Endodermal cell (in vitro differentiated cells): ENCODE data around the gene ARNT2. TPM values are rescaled to one million over a fixed set of nuclear protein-coding genes. Genes with fewer than 3 reads are reported as not detected.
A peak's percentile ranks its signal among the peaks of the same experiment; 100 is the strongest.

Experiments used
- DNase-seq: peaks from one replicate; pipeline ENCODE4 v3.0.0-alpha.2; 2017
- H3K27ac ChIP-seq: 2 replicates; pipeline ENCODE4 v1.5.1; 2013; ENCODE audit warnings: mild to moderate bottlenecking, low read depth, low read length, moderate library complexity
- H3K27me3 ChIP-seq: 2 replicates; pipeline ENCODE4 v1.6.1; 2013; ENCODE audit warnings: mild to moderate bottlenecking, low read length, moderate library complexity; ENCODE audit not compliant: insufficient read depth, control insufficient read depth, poor library complexity, severe bottlenecking
- H3K36me3 ChIP-seq: 2 replicates; pipeline ENCODE4 v1.7.0; 2013; ENCODE audit warnings: mild to moderate bottlenecking, low read length, moderate library complexity; ENCODE audit not compliant: control insufficient read depth, insufficient read depth
- H3K4me1 ChIP-seq: one replicate; pipeline ENCODE4 v1.7.0; 2013; ENCODE audit warnings: low read length; ENCODE audit not compliant: control insufficient read depth, insufficient read depth
- H3K4me3 ChIP-seq: 2 replicates; pipeline ENCODE4 v1.5.1; 2013; ENCODE audit warnings: mild to moderate bottlenecking, low read length, moderate library complexity
- H3K9ac ChIP-seq: 2 replicates; pipeline ENCODE4 v1.6.1; 2013; ENCODE audit warnings: mild to moderate bottlenecking, low read length, moderate library complexity; ENCODE audit not compliant: poor library complexity, severe bottlenecking; ENCODE audit errors: extremely low read depth
- H3K9me3 ChIP-seq: 2 replicates; pipeline ENCODE4 v1.6.1; 2013; ENCODE audit warnings: mild to moderate bottlenecking, low read length, moderate library complexity; ENCODE audit not compliant: control insufficient read depth
- H3K27ac Mint-ChIP-seq: 2 replicates; pipeline ENCODE4 v1.8.0; 2020; ENCODE audit warnings: mixed read lengths
- H3K27me3 Mint-ChIP-seq: 2 replicates; pipeline ENCODE4 v1.8.0; 2021; ENCODE audit warnings: mild to moderate bottlenecking, mixed read lengths; ENCODE audit not compliant: insufficient read depth
- H3K36me3 Mint-ChIP-seq: 2 replicates; pipeline ENCODE4 v1.8.0; 2020; ENCODE audit warnings: low read depth, mixed read lengths
- H3K4me1 Mint-ChIP-seq: 2 replicates; pipeline ENCODE4 v1.8.0; 2020; ENCODE audit warnings: mixed read lengths
- H3K4me3 Mint-ChIP-seq: 2 replicates; pipeline ENCODE4 v1.8.0; 2020; ENCODE audit warnings: mild to moderate bottlenecking, moderate library complexity, mixed read lengths
- H3K9me3 Mint-ChIP-seq: 2 replicates; pipeline ENCODE4 v1.8.0; 2020; ENCODE audit warnings: mild to moderate bottlenecking, mixed read lengths
- CTCF ChIP-seq: fragments of 200-600 bp; sonication (generic); conservative IDR thresholded peaks from 2 replicates; pipeline ENCODE4 v1.5.0; 2021; ENCODE audit warnings: antibody characterized with exemption, mild to moderate bottlenecking
- WGBS, 2 experiments: methylation state at CpG; one replicate each; pipeline versions ENCODE4 v1.1.5 to v1.1.7; 2013; ENCODE audit warnings: missing lambda C conversion rate in 2 of 2, mixed read lengths in 1 of 2; ENCODE audit not compliant: insufficient coverage in 1 of 2, insufficient read length in 1 of 2; 5-methylcytosine and 5-hydroxymethylcytosine counted together
- total RNA-seq, 2 donors: library from RNA; stranded (reverse); fragmentation: NEBNext Ultra II Directional in 1 of 2; extraction: Animal tissue kit (Norgen Biotek cat#: 25700) in 1 of 2; gene quantifications; 2 replicates in 1 of 2; 3 replicates in 1 of 2; pipeline ENCODE4 v1.2.1, GENCODE V29; 2021

Gene ARNT2
- total RNA-seq, 2 donors from 2014 or later: 8.0 to 15.9 TPM

- Histone ChIP-seq H3K4me3 (no peak overlapping the region), H3K36me3 (no peaks in the 10 kb centered on the region), H3K27me3 (no peaks in the 10 kb centered on the region), H3K4me1 (no peaks in the 10 kb centered on the region), H3K9ac (no peak overlapping the region), H3K9me3 (peaks cover 12% of the 10 kb centered on the region), H3K27ac (no peak overlapping the region)
- WGBS, 2 experiments: 89 to 94% methylated on average over 1 of the region's 1 CpG
- Mint-ChIP-seq H3K36me3 (no peaks in the 10 kb centered on the region), H3K4me1 (peaks cover 6% of the 10 kb centered on the region), H3K4me3 (no peak overlapping the region), H3K27ac (no peak overlapping the region), H3K9me3 (peaks cover 12% of the 10 kb centered on the region), H3K27me3 (peaks cover 2% of the 10 kb centered on the region)
- peak; percentile 28 for TF ChIP-seq CTCF
- DNase-seq: no peak
Observed at GRCh38 chr15:80619680-80620079, 215.5 kb downstream of the ARNT2 start.

GRCh38 chr15:80620141-80620540, 216.0 kb downstream of the ARNT2 start:
- WGBS, 2 experiments: 97 to 100% methylated on average over 1 to 3 of the region's 3 CpGs
- no peak for DNase-seq
- Mint-ChIP-seq H3K4me1 (peaks cover 6% of the 10 kb centered on the region), H3K27me3 (peaks cover 2% of the 10 kb centered on the region), H3K27ac (no peak overlapping the region), H3K9me3 (peaks cover 12% of the 10 kb centered on the region), H3K36me3 (no peaks in the 10 kb centered on the region), H3K4me3 (no peak overlapping the region)
- TF ChIP-seq CTCF: no peak
- Histone ChIP-seq H3K9ac (no peak overlapping the region), H3K4me3 (no peak overlapping the region), H3K9me3 (peaks cover 12% of the 10 kb centered on the region), H3K27ac (no peak overlapping the region), H3K27me3 (no peaks in the 10 kb centered on the region), H3K36me3 (no peaks in the 10 kb centered on the region), H3K4me1 (no peaks in the 10 kb centered on the region)

GRCh38 chr15:80620931-80621330, 216.7 kb downstream of the ARNT2 start:
- Histone ChIP-seq H3K9ac (no peak overlapping the region), H3K27ac (no peak overlapping the region), H3K36me3 (no peaks in the 10 kb centered on the region), H3K27me3 (no peaks in the 10 kb centered on the region), H3K9me3 (peaks cover 12% of the 10 kb centered on the region), H3K4me1 (no peaks in the 10 kb centered on the region), H3K4me3 (no peak overlapping the region)
- H3K4me1 Mint-ChIP-seq: peaks cover 6% of the 10 kb centered on the region
- no peak for TF ChIP-seq CTCF
- H3K36me3 Mint-ChIP-seq: no peaks in the 10 kb centered on the region
- H3K9me3 Mint-ChIP-seq: peaks cover 12% of the 10 kb centered on the region
- no peak overlapping the region for H3K27ac Mint-ChIP-seq
- WGBS, 2 experiments: 93% methylated on average over 5 of the region's 5 CpGs
- DNase-seq: no peak
- peaks cover 2% of the 10 kb centered on the region for H3K27me3 Mint-ChIP-seq
- no peak overlapping the region for H3K4me3 Mint-ChIP-seq
